Upper lobe of left lung (tissue), 6 donors: ENCODE data around the gene LGALS14. TPM values are rescaled to one million over a fixed set of nuclear protein-coding genes. Genes with fewer than 3 reads are reported as not detected.

ENCODE experiments used
- ATAC-seq, 2 donors: fragments of 200-7000 bp; cut with Tn5 transposase; one replicate each; pipeline ENCODE4 v1.9.1; 2022; ENCODE audit warnings: mild to moderate bottlenecking in 2 of 2, moderate library complexity in 2 of 2; ENCODE audit not compliant: low FRiP score in 2 of 2
- DNase-seq, 2 donors: peaks; one replicate each; pipeline ENCODE4 v3.0.0-alpha.2; 2019 to 2020
- H3K27ac ChIP-seq, 4 donors: fragments of 200-600 bp; sonication (generic); one replicate each; pipeline ENCODE4 v1.5.1; 2016 to 2019
- H3K27me3 ChIP-seq, 4 donors: fragments of 200-600 bp; sonication (generic); one replicate each; pipeline ENCODE4 v1.5.1; 2017 to 2019
- H3K36me3 ChIP-seq, 4 donors: fragments of 200-600 bp; sonication (generic); one replicate each; pipeline ENCODE4 v1.5.1; 2016 to 2019
- H3K4me1 ChIP-seq, 4 donors: fragments of 200-600 bp; sonication (generic); one replicate each; pipeline ENCODE4 v1.5.1; 2018 to 2019
- H3K4me3 ChIP-seq, 4 donors: fragments of 200-600 bp; sonication (generic); one replicate each; pipeline ENCODE4 v1.5.1; 2017 to 2019; ENCODE audit warnings: mild to moderate bottlenecking in 2 of 4, moderate library complexity in 1 of 4
- H3K9me3 ChIP-seq, 4 donors: fragments of 200-600 bp; sonication (generic); one replicate each; pipeline ENCODE4 v1.5.1; 2018 to 2019
- CTCF ChIP-seq, 6 experiments: fragments of 450-650 bp in 4 of 6; fragments of 200-600 bp in 2 of 6; sonication (generic) in 2 of 6; IDR thresholded peaks; one replicate each; pipeline ENCODE4 v1.5.1; 2016 to 2019; ENCODE audit warnings: antibody characterized with exemption in 6 of 6
- EP300 ChIP-seq, 4 donors: sonication (generic); formaldehyde crosslinking; IDR thresholded peaks; one replicate each; pipeline ENCODE4 v1.5.1; 2017; ENCODE audit warnings: antibody characterized with exemption in 4 of 4, control low read depth in 2 of 4
- POLR2A ChIP-seq, 4 donors: fragments of 450-650 bp; IDR thresholded peaks; one replicate each; pipeline ENCODE4 v1.5.1; 2016 to 2017; ENCODE audit warnings: antibody characterized with exemption in 4 of 4, mild to moderate bottlenecking in 2 of 4
- POLR2AphosphoS5 ChIP-seq, 2 donors: sonication (generic); formaldehyde crosslinking; IDR thresholded peaks; one replicate each; pipeline ENCODE4 v1.5.1; 2017; ENCODE audit warnings: antibody characterized with exemption in 2 of 2
- WGBS, 2 donors: methylation state at CpG; one replicate each; pipeline ENCODE4 v1.1.5; 2017 to 2018; 5-methylcytosine and 5-hydroxymethylcytosine counted together
- total RNA-seq, 6 donors: library from RNA; depleted of rRNA in 4 of 6; stranded (reverse); fragments of >200 nt in 4 of 6; gene quantifications; one replicate each; pipeline versions ENCODE4 v1.1.0 to v1.2.1, GENCODE V29; 2016 to 2021
- donor health status: DM: no; HTN: no; CAD: no; lungs with moderate emphysema.
- donor health status: DM: no; HTN: yes; CAD: no; lungs with severe emphysema.

LGALS14 gene
- total RNA-seq, 6 donors from 2014 or later = not detected

- ATAC-seq (peak; percentile 59 to 87), DNase-seq (peak in 1 of 2 donors; percentile 67)
- no peak overlapping the region for H3K4me3 ChIP-seq
Observed at GRCh38 chr19:39677961-39678889, 26.1 kb upstream of the LGALS14 start.

GRCh38 chr19:39679056-39679790 lies 25.1 kb upstream of the LGALS14 start:
- Histone ChIP-seq H3K4me1 (peaks cover 16 to 22% (median 21%) of the 10 kb centered on the region in 4 donors), H3K27ac (peak overlapping the region in 3 of 4 donors; percentile 11 to 66 (median 59)), H3K27me3 (no peaks in the 10 kb centered on the region), H3K9me3 (no peaks in the 10 kb centered on the region), H3K4me3 (no peak overlapping the region), H3K36me3 (no peaks in the 10 kb centered on the region)
- ATAC-seq (peak in 1 of 2 donors; percentile 33), DNase-seq (no peak)
- WGBS, 2 donors = 31 to 36% methylated on average over 10 of the region's 10 CpGs
- no peak for TF ChIP-seq EP300 (IDR thresholded peaks at IDR 0.05)

More at GRCh38 chr19:39677961-39678889, 26.1 kb upstream of the LGALS14 start:
- no peaks in the 10 kb centered on the region for H3K36me3 ChIP-seq
- peak overlapping the region; percentile 38 to 66 (median 60) for H3K27ac ChIP-seq
- H3K4me1 ChIP-seq = peaks cover 16 to 22% (median 21%) of the 10 kb centered on the region in 4 donors
- H3K9me3 ChIP-seq = no peaks in the 10 kb centered on the region
- 71 to 74% methylated on average over 10 of the region's 10 CpGs for WGBS, 2 donors
- TF ChIP-seq EP300 (IDR thresholded peaks at IDR 0.05) (no peak), POLR2AphosphoS5 (IDR thresholded peaks at IDR 0.05) (peak in 1 of 2 donors; percentile 25)
- no peaks in the 10 kb centered on the region for H3K27me3 ChIP-seq

- DNase-seq = no peak
- Histone ChIP-seq H3K4me3 (no peak overlapping the region), H3K27me3 (no peaks in the 10 kb centered on the region), H3K9me3 (no peaks in the 10 kb centered on the region), H3K36me3 (no peaks in the 10 kb centered on the region), H3K4me1 (peaks cover 16 to 22% (median 21%) of the 10 kb centered on the region in 4 donors), H3K27ac (peak overlapping the region in 2 of 4 donors; percentile 11 to 59)
- WGBS, 2 donors = 83 to 94% methylated on average over 1 to 3 of the region's 3 CpGs
- ATAC-seq = no peak
- no peak for TF ChIP-seq CTCF (IDR thresholded peaks at IDR 0.05)
- TF ChIP-seq POLR2A (IDR thresholded peaks at IDR 0.05) = no peak
- no peak for TF ChIP-seq POLR2AphosphoS5 (IDR thresholded peaks at IDR 0.05)
- no peak for TF ChIP-seq EP300 (IDR thresholded peaks at IDR 0.05)
Observed at GRCh38 chr19:39679791-39680168, 24.5 kb upstream of the LGALS14 start.

- ATAC-seq (no peak), DNase-seq (no peak)
- Histone ChIP-seq H3K36me3 (no peaks in the 10 kb centered on the region), H3K9me3 (no peaks in the 10 kb centered on the region), H3K27me3 (no peaks in the 10 kb centered on the region), H3K4me1 (peaks cover 16 to 22% (median 21%) of the 10 kb centered on the region in 4 donors), H3K4me3 (no peak overlapping the region), H3K27ac (no peak overlapping the region)
- no peak for TF ChIP-seq POLR2AphosphoS5 (IDR thresholded peaks at IDR 0.05)
- no peak for TF ChIP-seq POLR2A (IDR thresholded peaks at IDR 0.05)
- TF ChIP-seq CTCF (IDR thresholded peaks at IDR 0.05) = no peak
- no peak for TF ChIP-seq EP300 (IDR thresholded peaks at IDR 0.05)
- WGBS, 2 donors = 85 to 93% methylated on average over 3 of the region's 3 CpGs
Observed at GRCh38 chr19:39680593-39680992, 23.7 kb upstream of the LGALS14 start.

- WGBS, 2 donors = 90% methylated on average over 5 of the region's 5 CpGs
- H3K27ac ChIP-seq = no peak overlapping the region
- no peaks in the 10 kb centered on the region for H3K9me3 ChIP-seq
- no peaks in the 10 kb centered on the region for H3K36me3 ChIP-seq
- TF ChIP-seq CTCF (IDR thresholded peaks at IDR 0.05) (no peak), POLR2AphosphoS5 (IDR thresholded peaks at IDR 0.05) (no peak), EP300 (IDR thresholded peaks at IDR 0.05) (no peak)
- ATAC-seq (no peak), DNase-seq (no peak)
- H3K4me3 ChIP-seq = no peak overlapping the region
- H3K4me1 ChIP-seq = peaks cover 16 to 22% (median 21%) of the 10 kb centered on the region in 4 donors
- H3K27me3 ChIP-seq = no peaks in the 10 kb centered on the region
Observed at GRCh38 chr19:39681416-39681815, 22.9 kb upstream of the LGALS14 start.
